Measurements from ENCODE around the gene SPEM3.
A peak's percentile ranks its signal among the peaks of the same experiment; 100 is the strongest.
"Not testable (repeated sequence)": the region's sequence is repeated elsewhere in the genome, so short reads cannot be mapped to it uniquely, and the experiment has no call there.

The SPEM3 gene

GRCh38 chr17:7443499-7444485 is 15.1 kb downstream of the SPEM3 start:
- DNase-seq = no peak

- no peak for DNase-seq
These were observed 16.3 kb downstream of the SPEM3 start, which contains the start of gene CHRNB1 for GRCh38 chr17:7444682-7445618. TSS of gene CHRNB1 (plus strand) at chr17:7445061. CDS start at chr17:7445128, 67 bp downstream.

GRCh38 chr17:7445619-7445968 is 16.9 kb downstream of the SPEM3 start:
- peak; percentile 39 for DNase-seq

GRCh38 chr17:7448461-7448860 is 19.8 kb downstream of the SPEM3 start:
- no peak for DNase-seq

DNA sequence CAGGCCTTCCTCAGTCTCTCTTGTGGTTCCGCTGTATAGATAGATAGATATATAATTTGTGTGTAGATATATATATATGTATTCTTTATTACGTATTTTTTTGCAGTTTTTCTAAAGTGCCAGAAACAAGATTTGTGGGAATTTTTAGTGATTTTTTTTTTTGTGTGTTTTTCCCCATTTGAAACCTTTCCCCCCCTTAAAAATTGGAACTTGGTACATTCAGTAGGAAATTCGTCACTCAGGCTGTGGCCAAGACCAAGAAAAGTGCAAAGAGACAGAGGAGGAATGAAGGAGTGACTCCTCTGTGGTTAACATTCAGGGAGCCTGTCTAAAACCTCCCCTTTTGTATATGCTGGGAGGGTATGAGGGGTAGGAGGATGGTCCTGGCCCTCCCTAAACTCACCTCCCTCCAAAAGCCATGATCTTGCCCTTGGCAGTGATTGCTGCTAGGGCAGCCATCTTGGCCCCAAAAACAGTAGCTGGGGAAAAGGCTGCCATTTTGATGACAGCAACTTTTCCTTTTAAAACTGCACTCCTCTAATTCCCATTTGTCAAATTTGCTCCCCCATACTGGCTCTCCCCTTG is 31.4 kb downstream of the SPEM3 start:
- no peak for DNase-seq

DNA sequence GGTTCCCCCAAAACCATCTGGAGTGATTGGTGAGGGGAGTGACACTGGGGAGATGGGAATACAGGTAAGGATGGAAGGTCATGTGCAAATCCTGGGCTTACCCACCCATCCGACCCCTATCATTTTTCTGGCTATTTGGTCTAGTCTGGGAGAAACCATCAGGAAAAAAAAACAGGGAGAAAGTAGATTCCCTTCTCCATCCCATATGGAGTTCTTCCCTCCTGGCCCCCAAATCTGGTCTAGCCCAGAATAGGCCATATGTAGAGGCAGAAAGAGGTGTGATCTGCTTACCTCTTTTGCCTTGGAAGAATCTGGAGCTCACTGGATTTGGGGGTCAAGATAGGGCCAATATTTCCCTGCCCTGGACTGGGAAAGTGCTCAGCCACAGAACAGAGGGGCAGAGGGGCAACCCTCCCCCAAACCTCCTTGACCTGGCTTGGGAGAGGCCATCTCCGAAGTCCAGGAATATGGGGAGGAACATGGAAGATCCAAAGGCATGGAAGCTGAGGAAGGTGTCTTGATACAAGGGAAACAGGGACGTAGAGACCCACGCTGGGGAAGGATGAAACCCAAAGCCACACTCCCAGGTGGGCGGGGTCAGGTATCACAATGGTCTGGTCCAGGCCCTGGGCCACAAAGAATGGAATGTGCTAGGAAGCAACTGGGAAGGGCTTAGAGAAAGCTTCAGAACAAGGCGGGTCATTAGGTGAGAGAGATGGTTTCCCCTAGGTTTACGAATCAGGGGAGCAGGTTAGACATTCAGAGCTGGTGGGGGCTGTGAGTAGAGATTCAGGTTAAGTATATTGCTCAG is 32.4 kb downstream of the SPEM3 start:
- no peak for DNase-seq

DNA sequence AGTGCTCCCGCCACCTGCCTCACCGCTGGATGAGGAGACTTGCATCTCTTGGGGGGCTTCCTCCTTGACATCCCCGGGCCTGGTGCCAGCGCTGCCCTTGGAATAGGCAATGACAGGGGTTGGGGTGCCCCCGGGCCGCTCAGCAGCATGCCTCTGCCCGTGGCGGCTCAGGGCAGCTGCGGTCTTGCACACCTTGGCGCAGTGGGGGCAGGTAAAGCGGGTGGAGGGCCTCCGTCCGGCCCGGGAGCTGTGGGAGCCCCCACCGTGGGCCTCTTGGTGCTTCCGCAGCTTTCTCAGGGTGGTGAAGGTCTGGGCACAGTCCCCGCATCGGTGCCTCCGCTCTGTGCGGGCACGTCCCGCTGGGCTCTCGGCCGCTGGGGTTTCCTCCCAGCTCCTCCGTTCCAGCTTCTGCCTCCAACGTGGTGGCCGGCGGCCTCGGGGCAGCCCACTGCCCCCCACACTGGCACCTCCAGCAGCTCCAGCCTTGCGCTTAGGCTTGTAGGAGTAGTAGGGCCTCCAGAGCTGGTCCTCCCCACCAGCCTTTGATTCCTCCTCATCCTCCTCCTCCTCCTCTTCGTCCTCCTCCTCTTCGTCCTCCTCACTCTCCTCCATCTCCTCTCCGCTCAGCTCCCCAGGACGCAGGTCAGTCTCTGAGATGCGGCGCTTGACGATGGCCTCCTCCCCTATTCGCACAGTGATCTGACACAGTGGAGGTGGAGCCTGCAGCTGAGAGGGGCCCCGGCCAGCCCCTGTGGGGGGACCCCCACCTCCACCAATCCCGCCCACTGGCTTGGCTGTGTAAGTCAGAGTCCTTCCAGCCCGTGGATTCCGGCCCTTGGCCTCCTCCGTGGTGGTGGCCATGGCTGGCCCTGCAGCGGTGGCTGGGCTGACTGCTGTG is 34.1 kb downstream of the SPEM3 start:
- DNase-seq = no peak

GRCh38 chr17:7463372-7463846 is 34.8 kb downstream of the SPEM3 start:
- no peak for DNase-seq

GRCh38 chr17:7464081-7464480 is 35.4 kb downstream of the SPEM3 start:
- no peak for DNase-seq

DNA sequence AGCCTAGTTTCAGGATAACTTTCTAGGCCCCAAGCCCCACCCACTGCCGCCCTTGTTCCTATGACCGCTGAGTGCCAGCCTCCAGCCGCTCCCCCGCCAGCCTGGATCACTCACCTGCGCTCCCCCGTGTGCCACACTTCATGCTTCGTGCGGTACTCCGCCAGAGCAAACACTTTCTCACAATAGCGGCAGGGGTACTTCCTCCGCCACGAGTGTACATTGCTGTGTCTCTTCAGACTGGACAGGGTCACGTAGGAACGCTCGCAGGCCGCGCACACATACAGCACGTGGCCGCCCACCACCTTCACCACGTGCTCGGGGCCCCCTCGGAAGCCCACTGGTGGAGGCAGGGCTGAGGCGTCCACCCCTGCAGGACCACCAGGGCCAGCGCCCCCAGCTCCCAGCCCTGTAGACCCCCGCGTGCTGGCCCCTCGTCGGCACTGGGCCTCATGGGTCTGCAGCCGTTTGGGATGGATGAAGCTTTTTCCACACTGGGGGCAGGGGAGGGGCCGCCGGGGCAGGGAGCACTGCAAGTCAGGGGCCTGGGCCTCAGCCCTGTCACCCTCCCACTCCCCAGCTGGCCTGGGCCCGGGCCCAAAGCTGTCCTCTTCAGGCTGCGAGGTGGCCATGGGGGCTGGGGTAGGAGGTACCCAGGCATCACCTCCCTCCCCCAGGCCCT is 37.1 kb downstream of the SPEM3 start:
- no peak for DNase-seq

- DNase-seq = no peak
These were observed 37.6 kb downstream of the SPEM3 start for GRCh38 chr17:7466318-7466638.

DNA sequence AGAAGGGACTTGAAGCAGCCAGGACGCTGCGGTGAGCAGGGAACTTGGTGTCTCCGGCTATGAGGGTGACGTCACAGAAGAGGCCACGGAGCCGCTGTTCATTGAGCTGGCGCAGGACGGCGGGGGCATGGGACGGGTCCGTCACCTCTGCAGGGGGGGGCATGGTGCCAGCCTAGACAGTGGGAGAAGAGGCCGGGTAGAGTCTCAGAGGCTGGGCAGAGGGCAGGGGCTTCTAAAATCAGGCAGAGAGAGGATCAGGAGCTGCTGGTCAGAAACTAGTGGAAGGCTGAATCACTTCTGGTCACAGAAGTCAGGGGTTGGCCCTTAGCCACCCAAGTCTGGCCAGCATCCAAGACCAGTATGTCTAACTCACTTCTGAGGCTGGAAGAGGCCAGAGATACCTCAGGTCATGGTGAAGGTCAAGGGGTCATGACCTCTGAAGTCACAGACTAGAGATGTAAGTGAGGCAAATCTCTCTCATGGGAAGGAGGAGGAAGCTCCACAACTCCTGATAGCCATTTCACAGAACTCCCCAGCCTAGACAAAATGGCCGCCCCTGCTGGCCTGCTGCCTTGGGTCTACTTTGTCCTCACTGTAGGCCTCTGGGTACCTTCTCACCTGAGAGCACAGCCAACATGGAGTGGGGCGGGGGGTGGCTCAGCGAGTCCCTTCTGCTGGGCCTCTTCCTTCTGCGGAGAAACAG is 38.1 kb downstream of the SPEM3 start:
- DNase-seq = no peak

- no peak for DNase-seq
These were observed 38.8 kb downstream of the SPEM3 start for GRCh38 chr17:7467498-7467897.

- DNase-seq = no peak
These were observed 39.6 kb downstream of the SPEM3 start for GRCh38 chr17:7468290-7468689.

DNA sequence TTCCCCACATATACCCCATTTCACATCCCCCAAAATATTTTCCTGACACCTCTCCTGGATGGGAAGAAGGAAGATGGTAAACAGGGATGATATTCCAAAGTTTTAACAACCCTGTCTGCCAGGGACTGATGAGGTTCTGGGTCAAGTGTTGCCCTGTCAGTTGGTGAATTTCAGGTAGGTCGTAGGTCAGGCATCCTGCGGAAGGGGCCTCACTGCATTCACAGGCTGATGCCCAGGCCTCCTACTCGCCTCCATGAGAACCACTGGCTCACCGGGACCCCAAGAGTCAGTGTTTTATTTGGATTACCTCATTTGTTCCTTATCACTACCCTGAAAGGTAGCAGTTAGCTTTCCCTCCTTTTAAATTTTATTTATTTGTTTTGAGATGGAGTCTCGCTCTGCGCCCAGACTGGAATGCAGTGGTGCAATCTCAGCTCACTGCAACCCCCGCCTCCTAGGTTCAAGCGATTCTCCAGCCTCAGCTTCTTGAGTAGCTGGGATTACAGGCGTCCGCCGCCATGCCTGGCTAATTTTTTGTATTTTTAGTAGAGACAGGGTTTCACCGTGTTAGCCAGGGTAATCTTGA is 40.2 kb downstream of the SPEM3 start:
- DNase-seq = no peak

DNA sequence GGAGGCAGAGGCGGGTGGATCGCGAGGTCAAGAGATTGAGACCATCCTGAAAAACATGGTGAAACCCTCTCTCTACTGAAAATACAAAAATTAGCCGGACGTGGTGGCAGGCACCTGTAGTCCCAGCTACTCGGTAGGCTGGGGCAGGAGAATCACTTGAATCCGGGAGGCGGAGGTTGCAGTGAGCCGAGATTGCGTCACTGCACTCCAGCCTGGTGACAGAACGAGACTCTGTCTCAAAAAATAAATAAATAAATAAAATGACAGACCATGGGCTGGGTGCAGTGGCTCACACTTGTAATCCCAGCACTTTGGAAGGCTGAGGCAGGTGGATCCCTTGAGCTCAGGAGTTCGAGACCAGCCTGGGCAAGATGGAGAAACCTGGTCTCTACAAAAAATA is 41.2 kb downstream of the SPEM3 start:
- not testable (repeated sequence) for DNase-seq

DNA sequence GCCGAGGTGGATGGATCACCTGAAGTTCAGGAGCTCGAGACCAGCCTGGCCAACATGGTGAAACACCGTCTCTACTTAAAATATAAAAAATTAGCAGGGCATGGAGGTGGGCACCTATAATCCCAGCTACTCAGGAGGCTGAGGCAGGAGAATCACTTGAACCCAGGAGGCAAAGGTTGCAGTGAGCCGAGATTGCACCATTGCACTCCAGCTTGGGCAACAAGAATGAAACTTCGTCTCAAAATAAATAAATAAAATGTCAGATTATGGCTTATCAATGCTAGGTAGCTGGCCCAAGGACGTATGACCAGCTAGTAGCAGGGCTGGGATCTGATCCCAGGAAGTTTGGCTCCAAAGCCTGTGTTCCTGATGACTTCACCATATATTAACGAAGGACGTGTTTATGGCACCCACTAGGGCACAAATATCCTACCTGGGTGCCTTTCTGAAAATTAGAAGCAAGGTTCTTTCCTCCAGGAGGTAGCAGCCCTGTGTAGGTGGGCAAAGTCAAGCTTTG is 41.9 kb downstream of the SPEM3 start:
- not testable (repeated sequence) for DNase-seq

DNA sequence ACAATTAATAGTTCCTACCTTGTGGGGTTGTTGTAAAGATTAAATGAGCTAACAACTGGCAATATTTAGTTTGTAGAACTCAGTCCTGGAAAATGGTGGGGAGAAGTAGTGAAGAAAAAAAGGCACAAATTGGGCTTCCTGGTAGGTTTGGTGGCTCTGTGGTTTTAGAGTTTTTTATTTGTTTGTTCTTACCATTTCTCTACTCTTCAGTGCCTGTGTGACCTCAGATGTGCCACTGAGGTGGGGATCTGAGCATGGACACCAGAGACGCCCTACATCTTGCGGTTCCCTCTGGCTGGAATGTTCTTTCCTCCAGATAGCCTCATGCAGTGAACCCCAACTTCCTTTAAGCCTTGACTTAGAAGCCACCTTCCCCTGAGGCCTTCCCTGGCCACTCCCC is 43.1 kb downstream of the SPEM3 start:
- DNase-seq = no peak

DNA sequence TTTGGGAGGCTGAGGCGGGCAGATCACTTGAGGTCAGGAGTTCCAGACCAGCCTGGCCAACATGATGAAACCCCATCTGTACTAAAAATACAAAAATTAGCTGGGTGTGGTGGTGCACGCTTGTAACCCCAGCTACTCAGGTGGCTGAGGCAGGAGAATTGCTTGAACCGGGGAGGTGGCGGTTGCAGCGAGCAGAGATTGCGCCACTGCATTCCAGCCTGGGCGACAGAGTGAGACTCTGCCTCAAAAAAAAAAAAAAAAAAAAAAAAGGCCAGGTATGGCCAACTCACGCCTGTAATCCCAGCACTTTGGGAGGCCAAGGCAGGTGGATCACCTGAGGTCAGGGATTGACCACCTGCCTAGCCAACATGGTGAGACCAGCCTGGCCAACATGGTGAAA is 46.1 kb downstream of the SPEM3 start:
- DNase-seq = not testable (repeated sequence)

Measured in CD4-positive, alpha-beta T cell treated with Interleukin-21 for 1 hour (primary cell).